Neural progenitor cell (in vitro differentiated cells): ENCODE data around the gene IFT81. TPM values are rescaled to one million over a fixed set of nuclear protein-coding genes. Genes with fewer than 3 reads are reported as not detected.

Source experiments
- DNase-seq: peaks from one replicate; pipeline ENCODE4 v3.0.0-alpha.2; 2016; ENCODE audit warnings: low spot score
- H2AFZ ChIP-seq: fragments of 200-600 bp; sonication (generic); replicated peaks from 2 replicates; pipeline ENCODE4 v1.6.1; 2016; ENCODE audit warnings: antibody characterized with exemption
- H3F3A ChIP-seq: fragments of 200-600 bp; sonication (generic); 2 replicates; pipeline ENCODE4 v1.6.1; 2016; ENCODE audit warnings: antibody characterized with exemption, low read depth
- H3K27ac ChIP-seq: fragments of 200-600 bp; sonication (generic); 2 replicates; pipeline ENCODE4 v1.5.1; 2016; ENCODE audit warnings: mild to moderate bottlenecking
- H3K27me3 ChIP-seq: fragments of 200-600 bp; sonication (generic); 2 replicates; pipeline ENCODE4 v1.6.1; 2016; ENCODE audit warnings: mild to moderate bottlenecking, moderate library complexity
- H3K36me3 ChIP-seq: fragments of 200-600 bp; sonication (generic); 2 replicates; pipeline ENCODE4 v1.5.1; 2016
- H3K4me1 ChIP-seq: fragments of 200-600 bp; sonication (generic); 2 replicates; pipeline ENCODE4 v1.6.1; 2016; ENCODE audit warnings: mixed run types
- H3K4me2 ChIP-seq: fragments of 200-600 bp; sonication (generic); 2 replicates; pipeline ENCODE4 v1.6.1; 2016
- H3K4me3 ChIP-seq: fragments of 200-600 bp; sonication (generic); 2 replicates; pipeline ENCODE4 v1.5.1; 2016
- H3K79me2 ChIP-seq: fragments of 200-600 bp; sonication (generic); 2 replicates; pipeline ENCODE4 v1.6.1; 2016; ENCODE audit warnings: low read depth
- H3K9ac ChIP-seq: fragments of 200-600 bp; sonication (generic); 2 replicates; pipeline ENCODE4 v1.6.1; 2016
- H3K9me3 ChIP-seq: fragments of 200-600 bp; sonication (generic); 2 replicates; pipeline ENCODE4 v1.5.1; 2016; ENCODE audit warnings: low read depth
- H4K20me1 ChIP-seq: fragments of 200-600 bp; sonication (generic); 2 replicates; pipeline ENCODE4 v1.6.1; 2016; ENCODE audit warnings: low read depth
- H3K27ac Mint-ChIP-seq: 3 replicates; pipeline ENCODE4 v1.8.0; 2021; ENCODE audit warnings: mixed read lengths
- H3K27me3 Mint-ChIP-seq: 2 replicates; pipeline ENCODE4 v1.8.0; 2022; ENCODE audit warnings: low read depth, mild to moderate bottlenecking, inconsistent platforms, moderate library complexity, mixed read lengths; ENCODE audit not compliant: insufficient read depth
- H3K36me3 Mint-ChIP-seq: 3 replicates; pipeline ENCODE4 v1.8.0; 2021; ENCODE audit warnings: mixed read lengths
- H3K4me1 Mint-ChIP-seq: 3 replicates; pipeline ENCODE4 v1.8.0; 2021; ENCODE audit warnings: mixed read lengths
- H3K4me3 Mint-ChIP-seq: 3 replicates; pipeline ENCODE4 v1.8.0; 2021; ENCODE audit warnings: mild to moderate bottlenecking, moderate library complexity, mixed read lengths
- H3K9me3 Mint-ChIP-seq: 3 replicates; pipeline ENCODE4 v1.8.0; 2020; ENCODE audit warnings: mixed read lengths
- CTCF ChIP-seq: fragments of 200-600 bp; sonication (generic); IDR thresholded peaks from 2 replicates; pipeline ENCODE4 v1.5.1; 2017; ENCODE audit warnings: antibody characterized with exemption, mild to moderate bottlenecking
- EZH2 ChIP-seq: fragments of 200-600 bp; sonication (generic); IDR thresholded peaks from 2 replicates; pipeline ENCODE4 v1.6.1; 2017; ENCODE audit warnings: antibody characterized with exemption, mild to moderate bottlenecking, moderate library complexity
- EZH2phosphoT487 ChIP-seq: fragments of 200-600 bp; sonication (generic); IDR thresholded peaks from 2 replicates; pipeline ENCODE4 v1.6.1; 2017; ENCODE audit warnings: antibody characterized with exemption
- total RNA-seq: library from RNA; depleted of rRNA; stranded (reverse); fragments of >200 nt; gene quantifications from 2 replicates; pipeline ENCODE4 v1.2.3, GENCODE V29; 2015; ENCODE audit warnings: low replicate concordance

The IFT81 gene
- total RNA-seq, 1 donor from 2014 or later = 73.8 TPM

DNA sequence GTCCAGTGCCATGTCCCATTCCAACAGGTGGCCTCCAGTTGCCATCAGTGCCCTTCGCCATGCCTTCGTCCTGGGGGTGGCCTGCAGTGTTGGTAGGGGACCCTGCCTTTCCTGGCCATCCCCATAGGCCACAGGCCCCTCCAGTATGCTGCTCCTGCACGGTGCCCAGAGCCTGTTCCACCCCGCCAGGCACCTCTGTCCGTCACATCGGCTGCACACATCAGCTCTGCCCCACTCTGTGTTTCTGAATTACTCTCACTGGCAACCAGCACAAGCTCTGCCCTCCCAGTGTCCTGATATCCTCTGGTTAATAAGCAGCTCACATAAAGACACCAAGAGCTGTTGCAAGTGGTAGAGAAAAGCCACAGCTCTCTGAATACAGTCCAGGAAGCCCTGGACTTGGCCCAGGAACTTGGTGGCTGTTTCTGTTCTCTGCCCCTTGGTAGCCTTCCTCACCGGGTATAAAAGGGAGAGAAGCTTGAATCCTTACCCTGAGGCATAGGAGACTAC is 125.6 kb downstream of the IFT81 start:
- Histone ChIP-seq H3K27ac (no peak overlapping the region), H3K79me2 (no peaks in the 10 kb centered on the region), H3K4me3 (no peak overlapping the region), H3K9me3 (no peaks in the 10 kb centered on the region), H2AFZ (no peak overlapping the region), H3K36me3 (no peaks in the 10 kb centered on the region), H4K20me1 (peaks cover 8% of the 10 kb centered on the region), H3K9ac (no peak overlapping the region), H3F3A (peaks cover 10% of the 10 kb centered on the region), H3K4me1 (peaks cover 20% of the 10 kb centered on the region), H3K4me2 (no peak overlapping the region), H3K27me3 (no peaks in the 10 kb centered on the region)
- no peak for TF ChIP-seq CTCF
- TF ChIP-seq EZH2 = no peak
- no peak for TF ChIP-seq EZH2phosphoT487
- DNase-seq = no peak
- Mint-ChIP-seq H3K36me3 (peaks cover 19% of the 10 kb centered on the region), H3K9me3 (peaks cover 4% of the 10 kb centered on the region), H3K27me3 (peaks cover 5% of the 10 kb centered on the region), H3K27ac (no peak overlapping the region), H3K4me3 (no peak overlapping the region), H3K4me1 (peaks cover 29% of the 10 kb centered on the region)

DNA sequence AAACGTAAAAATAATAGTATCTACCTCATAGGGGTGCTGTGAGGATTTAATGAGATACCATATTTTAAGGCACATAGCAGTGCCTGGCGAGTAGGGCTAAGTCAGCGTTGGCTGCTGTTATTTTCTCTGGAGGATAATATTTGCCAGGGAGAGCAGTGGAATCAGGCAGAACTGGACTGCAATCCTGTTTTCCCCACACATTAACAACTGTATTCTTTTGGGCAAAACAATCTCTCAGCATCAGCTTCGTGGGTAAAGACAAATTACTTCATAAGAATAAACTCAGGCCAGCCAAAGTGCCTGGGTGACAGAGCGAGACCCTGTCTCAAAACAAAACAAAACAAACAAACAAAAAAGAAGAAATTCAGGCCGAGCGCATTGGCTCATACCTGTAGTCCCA is 127.2 kb downstream of the IFT81 start:
- Histone ChIP-seq H3K4me2 (no peak overlapping the region), H3K9ac (no peak overlapping the region), H3K79me2 (no peaks in the 10 kb centered on the region), H3K36me3 (no peaks in the 10 kb centered on the region), H2AFZ (no peak overlapping the region), H3K4me1 (peaks cover 11% of the 10 kb centered on the region), H4K20me1 (peaks cover 8% of the 10 kb centered on the region), H3K9me3 (no peaks in the 10 kb centered on the region), H3K4me3 (no peak overlapping the region), H3K27ac (no peak overlapping the region), H3F3A (no peaks in the 10 kb centered on the region), H3K27me3 (no peaks in the 10 kb centered on the region)
- Mint-ChIP-seq H3K27ac (no peak overlapping the region), H3K4me3 (no peak overlapping the region), H3K27me3 (peaks cover 8% of the 10 kb centered on the region), H3K36me3 (peaks cover 8% of the 10 kb centered on the region), H3K9me3 (no peaks in the 10 kb centered on the region), H3K4me1 (peaks cover 24% of the 10 kb centered on the region)
- DNase-seq = no peak
- TF ChIP-seq EZH2 (no peak), CTCF (no peak), EZH2phosphoT487 (no peak)

DNA sequence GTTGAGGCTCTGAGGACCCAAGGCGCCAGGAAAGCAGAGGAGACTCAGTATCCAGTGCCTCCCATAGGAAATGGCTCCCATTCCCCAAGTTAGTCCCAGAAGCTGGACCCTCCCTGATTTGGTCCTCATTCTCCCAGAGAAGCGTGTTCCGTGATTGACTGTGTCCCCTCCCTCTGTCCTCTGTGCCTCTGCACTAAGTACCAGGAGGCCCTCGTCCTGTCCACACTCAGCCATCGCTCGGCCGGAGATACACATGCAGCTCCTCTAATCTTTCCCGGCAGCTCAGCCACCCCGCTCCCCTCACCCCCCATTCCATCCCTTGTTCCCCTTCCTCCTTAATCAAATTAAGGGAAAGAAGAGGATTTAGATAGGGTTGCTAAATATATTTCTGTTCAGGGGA is 128.6 kb downstream of the IFT81 start:
- Mint-ChIP-seq H3K9me3 (no peaks in the 10 kb centered on the region), H3K4me1 (peaks cover 17% of the 10 kb centered on the region), H3K27me3 (peaks cover 10% of the 10 kb centered on the region), H3K27ac (no peak overlapping the region), H3K4me3 (no peak overlapping the region), H3K36me3 (peaks cover 8% of the 10 kb centered on the region)
- H3K79me2 ChIP-seq = no peaks in the 10 kb centered on the region
- no peak overlapping the region for H3K4me2 ChIP-seq
- H3K4me1 ChIP-seq = no peaks in the 10 kb centered on the region
- H3K4me3 ChIP-seq = no peak overlapping the region
- TF ChIP-seq EZH2 (no peak), CTCF (no peak), EZH2phosphoT487 (no peak)
- H3K36me3 ChIP-seq = no peaks in the 10 kb centered on the region
- DNase-seq = no peak
- H3K27me3 ChIP-seq = no peaks in the 10 kb centered on the region
- H3F3A ChIP-seq = no peaks in the 10 kb centered on the region
- no peaks in the 10 kb centered on the region for H3K9me3 ChIP-seq
- H4K20me1 ChIP-seq = peaks cover 8% of the 10 kb centered on the region
- no peak overlapping the region for H2AFZ ChIP-seq
- no peak overlapping the region for H3K9ac ChIP-seq
- H3K27ac ChIP-seq = no peak overlapping the region
